Measurements from ENCODE around the gene CXCR5.

Gene CXCR5

GRCh38 chr11:118898400-118899295 lies 15.0 kb downstream of the CXCR5 start:
- DNase-seq (ENCODE audit: low read depth) = no peak

- DNase-seq (ENCODE audit: low read depth) = no peak
Measured at GRCh38 chr11:118899296-118899688, 15.6 kb downstream of the CXCR5 start.

- no peak for DNase-seq (ENCODE audit: low read depth)
Measured at GRCh38 chr11:118899706-118900360, 16.1 kb downstream of the CXCR5 start.

- no peak for DNase-seq (ENCODE audit: low read depth)
Measured at GRCh38 chr11:118900535-118901384, 17.1 kb downstream of the CXCR5 start.

GRCh38 chr11:118901494-118902335 lies 18.0 kb downstream of the CXCR5 start:
- DNase-seq (ENCODE audit: low read depth) = no peak

GRCh38 chr11:118902336-118903203 lies 18.9 kb downstream of the CXCR5 start:
- DNase-seq (ENCODE audit: low read depth) = no peak

GRCh38 chr11:118903204-118904015 lies 19.7 kb downstream of the CXCR5 start:
- no peak for DNase-seq (ENCODE audit: low read depth)

- DNase-seq (ENCODE audit: low read depth) = peak; percentile 76
Measured at GRCh38 chr11:118907051-118908042, 23.7 kb downstream of the CXCR5 start.

GRCh38 chr11:118908264-118908663 lies 24.6 kb downstream of the CXCR5 start:
- DNase-seq (ENCODE audit: low read depth) = no peak

- no peak for DNase-seq (ENCODE audit: low read depth)
Measured at GRCh38 chr11:118908901-118909618, 25.4 kb downstream of the CXCR5 start.

- no peak for DNase-seq (ENCODE audit: low read depth)
Measured at GRCh38 chr11:118909619-118910308, 26.1 kb downstream of the CXCR5 start.

- DNase-seq (ENCODE audit: low read depth) = peak; percentile 58
Measured at GRCh38 chr11:118910309-118911112, 26.8 kb downstream of the CXCR5 start.

GRCh38 chr11:118911113-118911879 lies 27.6 kb downstream of the CXCR5 start:
- no peak for DNase-seq (ENCODE audit: low read depth)

GRCh38 chr11:118911880-118912741 lies 28.4 kb downstream of the CXCR5 start:
- DNase-seq (ENCODE audit: low read depth) = peak; percentile 61
